AG04449 (cell line): Measurements from ENCODE around the gene NDUFS1.

Experiments used
- CTCF ChIA-PET: fragments of 350-600 bp; formaldehyde crosslinking; extraction: SDS; loops from one replicate; lab custom pipeline; 2021; ENCODE audit warnings: antibody characterized with exemption; lab: Yijun Ruan, JAX
- POLR2A ChIA-PET: fragments of 400-600, 350-600 bp; formaldehyde crosslinking; extraction: SDS; loops from one replicate; lab custom pipeline; 2020; ENCODE audit warnings: antibody characterized with exemption, inconsistent platforms; lab: Yijun Ruan, JAX
- DNase-seq: peaks from one replicate; pipeline ENCODE4 v3.0.0-alpha.2; 2010; ENCODE audit warnings: low read depth, low spot score
- H3K4me3 ChIP-seq: 2 replicates; pipeline ENCODE4 v1.5.1; 2011; ENCODE audit warnings: low read depth, mild to moderate bottlenecking, control low read depth, low read length
- TF ChIP-seq, protein P1 (sequence below): IDR thresholded peaks from one replicate; pipeline ENCODE4 v1.5.1; 2011; ENCODE audit warnings: mild to moderate bottlenecking, moderate library complexity, low read length, control low read depth, inconsistent platforms; ENCODE audit not compliant: insufficient read depth; ENCODE audit errors: missing control alignments

NDUFS1 gene

DNA sequence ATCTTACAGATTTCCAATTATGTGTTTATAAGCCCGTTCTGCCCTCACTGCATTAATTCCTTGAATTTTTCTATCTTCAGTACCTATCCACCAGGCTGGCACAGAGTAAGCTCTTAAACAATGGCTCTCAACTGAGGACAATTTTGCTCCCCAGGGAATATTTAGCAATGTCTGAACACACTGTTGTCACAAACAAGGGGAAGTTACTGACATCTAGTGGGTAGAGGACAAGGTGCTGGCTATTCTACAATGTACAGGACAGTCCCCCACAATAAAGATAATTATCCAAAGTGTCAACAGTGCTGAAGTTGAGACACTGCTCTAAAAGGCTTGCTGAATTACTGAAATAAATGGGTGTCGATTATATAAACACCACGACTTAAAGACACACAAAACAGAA is 5.0 kb downstream of the NDUFS1 start:
- TF ChIP-seq, protein P1, sequence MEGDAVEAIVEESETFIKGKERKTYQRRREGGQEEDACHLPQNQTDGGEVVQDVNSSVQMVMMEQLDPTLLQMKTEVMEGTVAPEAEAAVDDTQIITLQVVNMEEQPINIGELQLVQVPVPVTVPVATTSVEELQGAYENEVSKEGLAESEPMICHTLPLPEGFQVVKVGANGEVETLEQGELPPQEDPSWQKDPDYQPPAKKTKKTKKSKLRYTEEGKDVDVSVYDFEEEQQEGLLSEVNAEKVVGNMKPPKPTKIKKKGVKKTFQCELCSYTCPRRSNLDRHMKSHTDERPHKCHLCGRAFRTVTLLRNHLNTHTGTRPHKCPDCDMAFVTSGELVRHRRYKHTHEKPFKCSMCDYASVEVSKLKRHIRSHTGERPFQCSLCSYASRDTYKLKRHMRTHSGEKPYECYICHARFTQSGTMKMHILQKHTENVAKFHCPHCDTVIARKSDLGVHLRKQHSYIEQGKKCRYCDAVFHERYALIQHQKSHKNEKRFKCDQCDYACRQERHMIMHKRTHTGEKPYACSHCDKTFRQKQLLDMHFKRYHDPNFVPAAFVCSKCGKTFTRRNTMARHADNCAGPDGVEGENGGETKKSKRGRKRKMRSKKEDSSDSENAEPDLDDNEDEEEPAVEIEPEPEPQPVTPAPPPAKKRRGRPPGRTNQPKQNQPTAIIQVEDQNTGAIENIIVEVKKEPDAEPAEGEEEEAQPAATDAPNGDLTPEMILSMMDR: no peak
- CTCF ChIA-PET: interaction anchor here (0.8 kb wide), 1 partner anchor 27 kb away, joined by 4 read pairs; no protein-coding TSS in a partner anchor
- POLR2A ChIA-PET: no interaction called here
- H3K4me3 ChIP-seq: no peak overlapping the region
- DNase-seq: no peak

DNA sequence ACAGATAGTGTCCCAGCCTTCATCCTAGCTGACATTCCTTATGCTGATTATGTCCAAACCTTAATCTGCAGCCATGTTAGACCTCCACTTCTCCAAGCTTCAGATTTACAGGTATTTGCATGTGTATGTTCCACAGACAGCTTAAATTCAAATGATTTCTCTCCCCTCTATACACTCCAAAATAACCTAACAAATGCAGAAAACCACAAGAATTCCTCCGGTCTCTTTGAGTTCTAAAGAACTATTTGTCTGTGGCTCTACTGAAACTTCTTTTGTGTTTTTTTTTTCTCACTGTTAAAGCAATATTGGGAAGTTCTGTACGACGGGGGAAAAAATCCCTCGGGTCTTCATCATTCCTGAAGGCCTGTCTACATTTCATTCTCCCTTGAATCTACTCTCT is 8.6 kb downstream of the NDUFS1 start:
- H3K4me3 ChIP-seq: no peak overlapping the region
- CTCF ChIA-PET: no interaction called here
- POLR2A ChIA-PET: no interaction called here
- TF ChIP-seq, protein P1: no peak
- DNase-seq: no peak

DNA sequence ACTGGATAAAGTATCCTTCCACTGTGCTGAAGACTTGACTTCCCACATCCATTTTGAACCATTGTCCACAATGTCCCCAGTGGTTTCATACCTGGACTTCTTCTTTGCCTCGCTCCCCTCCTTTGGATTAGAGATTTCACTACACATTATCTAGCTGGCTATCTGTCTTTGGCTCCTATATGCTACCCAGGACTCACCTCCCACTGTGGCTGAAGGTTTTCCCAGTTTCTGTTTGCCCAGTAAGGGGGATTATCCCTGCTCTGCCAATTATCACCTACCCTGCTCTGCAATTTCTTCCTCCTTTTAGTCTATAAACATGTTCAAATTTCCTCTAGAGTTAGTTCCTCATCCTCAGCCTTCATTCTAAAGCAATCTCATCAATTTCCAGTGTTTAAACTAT is 9.1 kb downstream of the NDUFS1 start:
- POLR2A ChIA-PET: no interaction called here
- TF ChIP-seq, protein P1: no peak
- no peak overlapping the region for H3K4me3 ChIP-seq
- CTCF ChIA-PET: interaction anchor here (0.6 kb wide), 1 partner anchor 22 kb away, joined by 4 read pairs; no protein-coding TSS in a partner anchor
- DNase-seq: no peak

DNA sequence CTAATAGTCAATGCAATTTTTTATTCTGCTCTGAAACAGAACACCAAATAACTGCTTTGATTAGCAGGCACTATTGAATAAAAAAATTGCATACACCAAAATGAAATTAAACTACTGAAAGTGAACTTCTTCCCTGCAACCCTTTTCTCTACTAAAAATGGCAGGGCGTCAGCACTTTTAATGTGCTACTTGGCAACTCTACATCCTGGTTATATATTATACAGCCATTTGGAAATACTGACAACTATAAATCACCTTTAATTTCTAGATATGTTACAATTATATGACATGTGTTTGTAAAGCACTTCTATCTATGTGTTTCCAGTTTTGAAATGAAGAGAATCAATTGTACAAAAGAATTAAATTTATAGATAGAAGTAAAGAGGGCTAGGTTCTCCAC is 9.9 kb downstream of the NDUFS1 start:
- no peak for DNase-seq
- H3K4me3 ChIP-seq: no peak overlapping the region
- TF ChIP-seq, protein P1: no peak
- ChIA-PET POLR2A (no interaction called here), CTCF (no interaction called here)

DNA sequence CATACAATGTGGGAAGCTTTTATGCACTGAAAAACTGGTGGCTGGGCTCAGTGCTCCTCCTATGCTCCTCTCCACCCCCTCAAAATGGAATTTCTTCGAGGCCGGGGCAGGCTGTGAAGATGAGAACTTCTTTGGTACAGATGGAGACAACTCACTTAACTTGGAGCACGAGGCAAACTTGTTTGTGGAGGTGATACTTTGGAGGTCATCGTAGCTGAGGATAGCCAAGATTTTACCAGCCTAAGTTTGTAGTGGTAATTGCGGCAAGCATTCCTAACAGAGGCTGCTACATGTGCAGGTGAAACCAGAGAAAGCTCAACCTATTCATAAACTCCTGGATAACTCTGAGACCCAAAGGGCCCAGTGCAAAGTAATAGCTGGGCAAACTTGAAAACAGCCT is 13.6 kb downstream of the NDUFS1 start:
- CTCF ChIA-PET: interaction anchor here (1.1 kb wide), 1 partner anchor 19 kb away, joined by 3 read pairs; no protein-coding TSS in a partner anchor
- no peak for DNase-seq
- POLR2A ChIA-PET: no interaction called here
- H3K4me3 ChIP-seq: no peak overlapping the region
- TF ChIP-seq, protein P1: no peak

DNA sequence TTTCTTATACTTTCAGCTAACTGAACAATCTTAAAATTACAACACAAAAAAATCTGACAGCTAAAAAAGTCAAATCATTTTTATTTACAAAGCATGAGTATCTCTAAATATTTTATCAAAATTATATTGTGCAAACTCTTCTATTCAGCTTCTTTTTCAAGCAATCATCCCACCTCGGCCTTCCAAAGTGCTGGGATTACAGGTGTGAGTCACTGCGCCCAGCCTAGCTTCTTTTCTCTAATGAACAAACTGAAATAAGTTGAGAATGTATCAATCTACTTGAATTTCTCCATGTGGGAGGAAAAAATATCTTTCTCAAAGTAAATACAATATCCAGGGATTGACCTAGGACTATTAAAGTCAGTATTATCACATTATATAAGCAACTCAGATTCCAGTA is 14.9 kb downstream of the NDUFS1 start:
- TF ChIP-seq, protein P1: no peak
- POLR2A ChIA-PET: no interaction called here
- CTCF ChIA-PET: no interaction called here
- H3K4me3 ChIP-seq: no peak overlapping the region
- DNase-seq: no peak
